H9 (cell line): Measurements from ENCODE around the gene CUEDC1. TPM values are rescaled to one million over a fixed set of nuclear protein-coding genes. Genes with fewer than 3 reads are reported as not detected.

Experiments
- DNase-seq: peaks from one replicate; pipeline ENCODE4 v3.0.0-alpha.2; 2017
- H2AFZ ChIP-seq: one replicate; pipeline ENCODE4 v1.6.1; 2013; ENCODE audit warnings: mild to moderate bottlenecking, low read length, control low read depth, moderate library complexity
- H2AK5ac ChIP-seq: 2 replicates; pipeline ENCODE4 v1.6.1; 2013; ENCODE audit warnings: low read length, control low read depth, mixed read lengths; ENCODE audit not compliant: insufficient read length
- H2BK120ac ChIP-seq: one replicate; pipeline ENCODE4 v1.6.1; 2013; ENCODE audit warnings: low read depth, mild to moderate bottlenecking, low read length, control low read depth, inconsistent platforms; ENCODE audit not compliant: poor library complexity, severe bottlenecking
- H2BK12ac ChIP-seq: 2 replicates; pipeline ENCODE4 v1.6.1; 2013; ENCODE audit warnings: low read length, control low read depth, mixed read lengths, low read depth; ENCODE audit not compliant: insufficient read length
- H2BK15ac ChIP-seq: 2 replicates; pipeline ENCODE4 v1.6.1; 2013; ENCODE audit warnings: low read depth, low read length, control low read depth
- H2BK20ac ChIP-seq: one replicate; pipeline ENCODE4 v1.6.1; 2013; ENCODE audit warnings: low read depth, mild to moderate bottlenecking, low read length, control low read depth, inconsistent platforms; ENCODE audit not compliant: poor library complexity, severe bottlenecking
- H2BK5ac ChIP-seq: 2 replicates; pipeline ENCODE4 v1.6.1; 2013; ENCODE audit warnings: low read length, control low read depth, mixed read lengths; ENCODE audit not compliant: insufficient read length
- H3K14ac ChIP-seq: 2 replicates; pipeline ENCODE4 v1.6.1; 2013; ENCODE audit warnings: low read length, control low read depth; ENCODE audit not compliant: insufficient read depth
- H3K18ac ChIP-seq: 2 replicates; pipeline ENCODE4 v1.6.1; 2013; ENCODE audit warnings: low read depth, mild to moderate bottlenecking, mixed read lengths, low read length, control low read depth; ENCODE audit not compliant: insufficient read length
- H3K23ac ChIP-seq: 2 replicates; pipeline ENCODE4 v1.6.1; 2013; ENCODE audit warnings: low read length, control low read depth, mixed read lengths, low read depth; ENCODE audit not compliant: insufficient read length
- H3K23me2 ChIP-seq: 2 replicates; pipeline ENCODE4 v1.6.1; 2013; ENCODE audit warnings: low read depth, mild to moderate bottlenecking, mixed read lengths, low read length, control low read depth; ENCODE audit not compliant: insufficient read length, poor library complexity, severe bottlenecking
- H3K27ac ChIP-seq: 2 replicates; pipeline ENCODE4 v1.5.1; 2013; ENCODE audit warnings: low read length, control low read depth, mixed read lengths, low read depth; ENCODE audit not compliant: insufficient read length
- H3K27me3 ChIP-seq: 2 replicates; pipeline ENCODE4 v1.6.1; 2013; ENCODE audit warnings: low read length, control low read depth, inconsistent platforms; ENCODE audit not compliant: insufficient read depth
- H3K4ac ChIP-seq: 2 replicates; pipeline ENCODE4 v1.6.1; 2013; ENCODE audit warnings: low read depth, mild to moderate bottlenecking, control low read depth, inconsistent platforms, low read length, moderate library complexity
- H3K4me1 ChIP-seq: 2 replicates; pipeline ENCODE4 v1.6.1; 2013; ENCODE audit warnings: low read length, control low read depth, inconsistent platforms; ENCODE audit not compliant: insufficient read depth
- H3K4me2 ChIP-seq: 2 replicates; pipeline ENCODE4 v1.6.1; 2013; ENCODE audit warnings: low read length, control low read depth, mixed read lengths; ENCODE audit not compliant: insufficient read length, insufficient read depth
- H3K56ac ChIP-seq: 2 replicates; pipeline ENCODE4 v1.6.1; 2013; ENCODE audit warnings: low read depth, mild to moderate bottlenecking, mixed read lengths, low read length, control low read depth; ENCODE audit not compliant: insufficient read length
- H3K79me1 ChIP-seq: 2 replicates; pipeline ENCODE4 v1.6.1; 2013; ENCODE audit warnings: low read depth, mild to moderate bottlenecking, moderate library complexity, low read length, control low read depth, inconsistent platforms; ENCODE audit not compliant: insufficient read depth, poor library complexity, severe bottlenecking
- H3K79me2 ChIP-seq: 2 replicates; pipeline ENCODE4 v1.6.1; 2013; ENCODE audit warnings: low read length, control low read depth, inconsistent platforms; ENCODE audit not compliant: insufficient read depth
- H3K9ac ChIP-seq: 2 replicates; pipeline ENCODE4 v1.6.1; 2013; ENCODE audit warnings: low read length, control low read depth, mixed read lengths; ENCODE audit not compliant: insufficient read length; ENCODE audit errors: extremely low read depth
- H3K9me3 ChIP-seq: one replicate; pipeline ENCODE4 v1.6.1; 2013; ENCODE audit warnings: low read depth, low read length, inconsistent platforms; ENCODE audit not compliant: control insufficient read depth
- H3T11ph ChIP-seq: one replicate; pipeline ENCODE4 v1.6.1; 2013; ENCODE audit warnings: mild to moderate bottlenecking, low read length, control low read depth, inconsistent platforms
- H4K20me1 ChIP-seq: one replicate; pipeline ENCODE4 v1.6.1; 2013; ENCODE audit not compliant: control insufficient read depth, insufficient read length, insufficient read depth
- H4K5ac ChIP-seq: 2 replicates; pipeline ENCODE4 v1.6.1; 2013; ENCODE audit warnings: low read depth, mild to moderate bottlenecking, mixed read lengths, low read length, control low read depth; ENCODE audit not compliant: insufficient read length
- H4K8ac ChIP-seq: replicated peaks from 2 replicates; pipeline ENCODE4 v1.6.1; 2013; ENCODE audit warnings: low read length, control low read depth, mixed read lengths, low read depth; ENCODE audit not compliant: insufficient read length
- H4K91ac ChIP-seq: 2 replicates; pipeline ENCODE4 v1.6.1; 2013; ENCODE audit warnings: low read depth, mild to moderate bottlenecking, moderate library complexity, mixed read lengths, low read length, control low read depth; ENCODE audit not compliant: insufficient read length
- H3K27ac Mint-ChIP-seq, 3 experiments: 2 replicates in 2 of 3; 3 replicates in 1 of 3; pipeline ENCODE4 v1.8.0; 2020 to 2021; ENCODE audit warnings: mixed read lengths in 3 of 3, mild to moderate bottlenecking in 1 of 3, moderate library complexity in 1 of 3
- H3K27me3 Mint-ChIP-seq: 2 replicates; pipeline ENCODE4 v1.8.0; 2021; ENCODE audit warnings: low read depth, mild to moderate bottlenecking, moderate library complexity, mixed read lengths
- H3K36me3 Mint-ChIP-seq, 3 experiments: 2 replicates in 2 of 3; 3 replicates in 1 of 3; pipeline ENCODE4 v1.8.0; 2020 to 2021; ENCODE audit warnings: low read depth in 3 of 3, mixed read lengths in 3 of 3; ENCODE audit not compliant: insufficient read depth in 1 of 3
- H3K4me1 Mint-ChIP-seq, 2 experiments: 2 replicates each; pipeline ENCODE4 v1.8.0; 2020; ENCODE audit warnings: mixed read lengths in 2 of 2
- H3K4me3 Mint-ChIP-seq, 2 experiments: 2 replicates in 1 of 2; 3 replicates in 1 of 2; pipeline ENCODE4 v1.8.0; 2020 to 2021; ENCODE audit warnings: mild to moderate bottlenecking in 2 of 2, mixed read lengths in 2 of 2, moderate library complexity in 1 of 2
- H3K9me3 Mint-ChIP-seq, 2 experiments: 2 replicates in 1 of 2; 3 replicates in 1 of 2; pipeline ENCODE4 v1.8.0; 2020; ENCODE audit warnings: mild to moderate bottlenecking in 2 of 2, mixed read lengths in 2 of 2, moderate library complexity in 1 of 2
- WGBS: extraction: QIAGEN DNeasy Blood & Tissue Kit; methylation state at CpG from one replicate; pipeline ENCODE4 v1.1.7; 2013; ENCODE audit warnings: missing lambda C conversion rate, low lambda C conversion rate, mixed read lengths; ENCODE audit not compliant: insufficient read length; ENCODE audit errors: extremely low coverage; 5-methylcytosine and 5-hydroxymethylcytosine counted together
- total RNA-seq: library from RNA; stranded (reverse); gene quantifications from 2 replicates; pipeline ENCODE4 v1.2.1, GENCODE V29; 2021
- TF ChIP-seq, protein P1 (sequence below): fragments of 200-600 bp; sonication (generic); conservative IDR thresholded peaks from 3 replicates; pipeline ENCODE4 v1.8.0; 2021; ENCODE audit warnings: antibody characterized with exemption, mild to moderate bottlenecking

CUEDC1 gene
- total RNA-seq, 1 experiment from 2014 or later = 7.3 TPM

DNA sequence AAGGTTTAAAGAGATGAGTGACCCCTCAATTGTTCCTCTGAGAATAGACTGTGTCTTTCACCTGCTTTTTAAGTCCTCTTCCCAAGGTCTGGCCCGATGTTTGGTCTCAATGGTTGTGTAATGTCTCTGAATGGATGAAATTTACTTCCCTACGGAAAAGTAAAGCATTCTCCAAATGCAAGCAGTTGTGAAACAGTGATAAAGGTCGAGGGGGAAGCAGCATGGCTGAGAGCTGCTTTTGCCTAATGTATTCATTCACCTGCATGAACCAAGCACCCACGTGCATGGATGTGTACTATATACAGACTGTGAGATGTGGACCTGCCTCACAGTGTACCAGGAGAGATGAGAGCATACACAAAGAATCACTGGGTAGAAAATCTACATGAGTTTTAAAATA is 116.8 kb downstream of the CUEDC1 start:
- no peak overlapping the region for H4K8ac ChIP-seq
- H2AFZ ChIP-seq = no peak overlapping the region
- Mint-ChIP-seq H3K27me3 (no peaks in the 10 kb centered on the region), H3K4me1 (peaks cover 7% of the 10 kb centered on the region in 2 experiments), H3K36me3 (peaks cover 10 to 35% (median 19%) of the 10 kb centered on the region in 3 experiments; a peak in 6 of 7 replicates), H3K9me3 (no peaks in the 10 kb centered on the region), H3K4me3 (no peak overlapping the region), H3K27ac (no peak overlapping the region)
- no peak overlapping the region for H3K9ac ChIP-seq
- H4K20me1 ChIP-seq = no peaks in the 10 kb centered on the region
- no peak for DNase-seq
- TF ChIP-seq, protein P1, sequence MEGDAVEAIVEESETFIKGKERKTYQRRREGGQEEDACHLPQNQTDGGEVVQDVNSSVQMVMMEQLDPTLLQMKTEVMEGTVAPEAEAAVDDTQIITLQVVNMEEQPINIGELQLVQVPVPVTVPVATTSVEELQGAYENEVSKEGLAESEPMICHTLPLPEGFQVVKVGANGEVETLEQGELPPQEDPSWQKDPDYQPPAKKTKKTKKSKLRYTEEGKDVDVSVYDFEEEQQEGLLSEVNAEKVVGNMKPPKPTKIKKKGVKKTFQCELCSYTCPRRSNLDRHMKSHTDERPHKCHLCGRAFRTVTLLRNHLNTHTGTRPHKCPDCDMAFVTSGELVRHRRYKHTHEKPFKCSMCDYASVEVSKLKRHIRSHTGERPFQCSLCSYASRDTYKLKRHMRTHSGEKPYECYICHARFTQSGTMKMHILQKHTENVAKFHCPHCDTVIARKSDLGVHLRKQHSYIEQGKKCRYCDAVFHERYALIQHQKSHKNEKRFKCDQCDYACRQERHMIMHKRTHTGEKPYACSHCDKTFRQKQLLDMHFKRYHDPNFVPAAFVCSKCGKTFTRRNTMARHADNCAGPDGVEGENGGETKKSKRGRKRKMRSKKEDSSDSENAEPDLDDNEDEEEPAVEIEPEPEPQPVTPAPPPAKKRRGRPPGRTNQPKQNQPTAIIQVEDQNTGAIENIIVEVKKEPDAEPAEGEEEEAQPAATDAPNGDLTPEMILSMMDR = no peak
- no peak overlapping the region for H2BK5ac ChIP-seq
- no peak overlapping the region for H4K5ac ChIP-seq
- H3K23me2 ChIP-seq = no peaks in the 10 kb centered on the region
- no peak overlapping the region for H2BK15ac ChIP-seq
- H3K9me3 ChIP-seq = no peaks in the 10 kb centered on the region
- H3K79me1 ChIP-seq = no peaks in the 10 kb centered on the region
- no peak overlapping the region for H3K23ac ChIP-seq
- H4K91ac ChIP-seq = no peak overlapping the region
- H2BK20ac ChIP-seq = no peak overlapping the region
- no peaks in the 10 kb centered on the region for H3K27me3 ChIP-seq
- H2AK5ac ChIP-seq = no peak overlapping the region
- H3T11ph ChIP-seq = no peak overlapping the region
- no peak overlapping the region for H3K27ac ChIP-seq
- no CpG with 5 or more reads among the region's 4 CpGs for WGBS
- no peak overlapping the region for H3K4ac ChIP-seq
- H3K79me2 ChIP-seq = no peaks in the 10 kb centered on the region
- no peaks in the 10 kb centered on the region; the same call in 1 of the 2 replicates for H3K4me1 ChIP-seq
- no peak overlapping the region for H3K56ac ChIP-seq
- no peak overlapping the region for H3K14ac ChIP-seq
- no peak overlapping the region for H3K4me2 ChIP-seq
- H3K18ac ChIP-seq = no peak overlapping the region
- no peak overlapping the region for H2BK12ac ChIP-seq
- H2BK120ac ChIP-seq = no peak overlapping the region
